Trophoblast cell (in vitro differentiated cells and primary cell): ENCODE measurements around the gene MED13L.

Experiments
- DNase-seq, 2 donors: peaks; one replicate each; pipeline ENCODE4 v3.0.0-alpha.2; 2016
- H2AFZ ChIP-seq: 2 replicates; pipeline ENCODE4 v1.6.1; 2013; ENCODE audit warnings: low read length, moderate library complexity, mild to moderate bottlenecking; ENCODE audit not compliant: insufficient read depth, poor library complexity
- H2AK5ac ChIP-seq: 2 replicates; pipeline ENCODE4 v1.6.1; 2013; ENCODE audit warnings: mild to moderate bottlenecking, low read length
- H2BK120ac ChIP-seq: 2 replicates; pipeline ENCODE4 v1.6.1; 2013; ENCODE audit warnings: low read length, mild to moderate bottlenecking, moderate library complexity; ENCODE audit not compliant: insufficient read depth, poor library complexity
- H2BK12ac ChIP-seq: 2 replicates; pipeline ENCODE4 v1.6.1; 2013; ENCODE audit warnings: mild to moderate bottlenecking, low read length, moderate library complexity
- H2BK5ac ChIP-seq: 2 replicates; pipeline ENCODE4 v1.6.1; 2013; ENCODE audit warnings: low read length, low read depth, moderate library complexity, mild to moderate bottlenecking; ENCODE audit not compliant: poor library complexity
- H3K14ac ChIP-seq: 2 replicates; pipeline ENCODE4 v1.6.1; 2013; ENCODE audit warnings: mild to moderate bottlenecking, low read length
- H3K18ac ChIP-seq: 2 replicates; pipeline ENCODE4 v1.6.1; 2013; ENCODE audit warnings: mild to moderate bottlenecking, low read length
- H3K23ac ChIP-seq: 2 replicates; pipeline ENCODE4 v1.6.1; 2013; ENCODE audit warnings: low read length
- H3K27ac ChIP-seq: 2 replicates; pipeline ENCODE4 v1.5.1; 2013; ENCODE audit warnings: low read depth, mild to moderate bottlenecking, inconsistent platforms, low read length, moderate library complexity
- H3K27me3 ChIP-seq: 2 replicates; pipeline ENCODE4 v1.6.1; 2013; ENCODE audit warnings: inconsistent platforms, mild to moderate bottlenecking, low read length, moderate library complexity; ENCODE audit not compliant: insufficient read depth
- H3K36me3 ChIP-seq, 2 experiments: 1 replicate in 1 of 2; 2 replicates in 1 of 2; pipeline ENCODE4 v1.6.1; 2013; ENCODE audit warnings: low read length in 2 of 2, mild to moderate bottlenecking in 2 of 2, moderate library complexity in 1 of 2; ENCODE audit not compliant: insufficient read depth in 2 of 2, control insufficient read depth in 1 of 2
- H3K4ac ChIP-seq: 2 replicates; pipeline ENCODE4 v1.6.1; 2013; ENCODE audit warnings: low read depth, mild to moderate bottlenecking, low read length, moderate library complexity
- H3K4me1 ChIP-seq, 2 experiments: 1 replicate in 1 of 2; 2 replicates in 1 of 2; pipeline ENCODE4 v1.6.1; 2013; ENCODE audit warnings: low read length in 2 of 2, mild to moderate bottlenecking in 2 of 2, moderate library complexity in 1 of 2; ENCODE audit not compliant: insufficient read depth in 2 of 2, control insufficient read depth in 1 of 2
- H3K4me2 ChIP-seq: 2 replicates; pipeline ENCODE4 v1.6.1; 2013; ENCODE audit warnings: inconsistent platforms, mild to moderate bottlenecking, low read length, moderate library complexity
- H3K4me3 ChIP-seq: 2 replicates; pipeline ENCODE4 v1.5.1; 2013; ENCODE audit warnings: mild to moderate bottlenecking, low read depth, low read length, inconsistent platforms
- H3K79me1 ChIP-seq: one replicate; pipeline ENCODE4 v1.6.1; 2013; ENCODE audit warnings: low read length
- H3K79me2 ChIP-seq: 2 replicates; pipeline ENCODE4 v1.6.1; 2013; ENCODE audit warnings: low read length, mild to moderate bottlenecking; ENCODE audit not compliant: control insufficient read depth, insufficient read depth, poor library complexity
- H3K9ac ChIP-seq: 2 replicates; pipeline ENCODE4 v1.6.1; 2013; ENCODE audit warnings: mild to moderate bottlenecking, low read length
- H3K9me3 ChIP-seq: 2 replicates; pipeline ENCODE4 v1.6.1; 2013; ENCODE audit warnings: low read depth, mild to moderate bottlenecking, control low read depth, inconsistent platforms, low read length; ENCODE audit not compliant: insufficient read depth
- H4K12ac ChIP-seq: 2 replicates; pipeline ENCODE4 v1.6.1; 2013; ENCODE audit warnings: low read depth, mild to moderate bottlenecking, low read length, moderate library complexity
- H4K8ac ChIP-seq: 2 replicates; pipeline ENCODE4 v1.6.1; 2013; ENCODE audit warnings: low read depth, mild to moderate bottlenecking, low read length, moderate library complexity
- H4K91ac ChIP-seq: one replicate; pipeline ENCODE4 v1.6.1; 2013; ENCODE audit warnings: low read depth, mild to moderate bottlenecking, low read length, moderate library complexity
- WGBS: extraction: QIAGEN DNeasy Blood & Tissue Kit; methylation state at CpG from one replicate; pipeline ENCODE4 v1.1.7; 2013; ENCODE audit warnings: missing lambda C conversion rate; ENCODE audit not compliant: insufficient read length, insufficient coverage; ENCODE audit errors: extremely low coverage; 5-methylcytosine and 5-hydroxymethylcytosine counted together

The MED13L gene

GRCh38 chr12:116215023-116215422 lies 62.5 kb downstream of the MED13L start:
- Histone ChIP-seq H3K4ac (no peak overlapping the region), H3K14ac (no peak overlapping the region), H3K23ac (no peak overlapping the region), H4K8ac (no peak overlapping the region), H3K27ac (no peak overlapping the region), H4K12ac (no peak overlapping the region), H3K36me3 (no peaks in the 10 kb centered on the region), H2AK5ac (no peak overlapping the region), H3K18ac (no peak overlapping the region), H2AFZ (no peak overlapping the region), H2BK120ac (no peak overlapping the region), H3K4me1 (no peaks in the 10 kb centered on the region), H4K91ac (no peak overlapping the region), H3K79me2 (peaks cover 2% of the 10 kb centered on the region), H3K79me1 (no peaks in the 10 kb centered on the region), H3K9ac (no peak overlapping the region), H2BK5ac (no peak overlapping the region), H3K9me3 (no peaks in the 10 kb centered on the region), H3K27me3 (no peaks in the 10 kb centered on the region), H2BK12ac (no peak overlapping the region), H3K4me2 (no peak overlapping the region), H3K4me3 (no peak overlapping the region)
- no peak for DNase-seq
- no CpG with 5 or more reads among the region's 1 CpG for WGBS

- no peak overlapping the region for H4K91ac ChIP-seq
- no peaks in the 10 kb centered on the region for H3K79me1 ChIP-seq
- no peak overlapping the region for H2BK5ac ChIP-seq
- no peak for DNase-seq
- peak overlapping the region; percentile 75 for H3K4ac ChIP-seq
- H4K12ac ChIP-seq = no peak overlapping the region
- no peak overlapping the region for H3K27ac ChIP-seq
- H2AFZ ChIP-seq = no peak overlapping the region
- no peaks in the 10 kb centered on the region for H3K27me3 ChIP-seq
- H3K4me2 ChIP-seq = no peak overlapping the region
- H2BK120ac ChIP-seq = no peak overlapping the region
- WGBS = 100% methylated on average over 1 of the region's 4 CpGs
- no peak overlapping the region for H3K18ac ChIP-seq
- H3K9me3 ChIP-seq = no peaks in the 10 kb centered on the region
- no peak overlapping the region for H4K8ac ChIP-seq
- H3K14ac ChIP-seq = no peak overlapping the region
- no peak overlapping the region for H3K4me3 ChIP-seq
- H3K36me3 ChIP-seq = no peaks in the 10 kb centered on the region
- no peak overlapping the region for H3K9ac ChIP-seq
- no peak overlapping the region for H3K23ac ChIP-seq
- H3K79me2 ChIP-seq = peaks cover 2% of the 10 kb centered on the region
- H2BK12ac ChIP-seq = no peak overlapping the region
- H2AK5ac ChIP-seq = no peak overlapping the region
- no peaks in the 10 kb centered on the region for H3K4me1 ChIP-seq
Measured at GRCh38 chr12:116213885-116214527, 63.5 kb downstream of the MED13L start.

GRCh38 chr12:116213014-116213413 lies 64.5 kb downstream of the MED13L start:
- Histone ChIP-seq H3K79me1 (no peaks in the 10 kb centered on the region), H3K18ac (no peak overlapping the region), H2AFZ (no peak overlapping the region), H2BK12ac (no peak overlapping the region), H4K8ac (no peak overlapping the region), H3K9me3 (no peaks in the 10 kb centered on the region), H3K79me2 (peaks cover 3% of the 10 kb centered on the region), H3K36me3 (no peaks in the 10 kb centered on the region), H3K27me3 (no peaks in the 10 kb centered on the region), H3K4me3 (no peak overlapping the region), H3K23ac (no peak overlapping the region), H3K27ac (no peak overlapping the region), H3K14ac (no peak overlapping the region), H3K9ac (no peak overlapping the region), H2AK5ac (no peak overlapping the region), H4K12ac (no peak overlapping the region), H3K4me1 (no peaks in the 10 kb centered on the region), H2BK120ac (no peak overlapping the region), H3K4me2 (no peak overlapping the region), H4K91ac (no peak overlapping the region), H3K4ac (peak overlapping the region; percentile 4), H2BK5ac (no peak overlapping the region)
- no CpG with 5 or more reads among the region's 4 CpGs for WGBS
- no peak for DNase-seq

- no peak overlapping the region for H3K9ac ChIP-seq
- H4K8ac ChIP-seq = no peak overlapping the region
- H4K91ac ChIP-seq = no peak overlapping the region
- H3K79me1 ChIP-seq = no peaks in the 10 kb centered on the region
- H3K79me2 ChIP-seq = peaks cover 5% of the 10 kb centered on the region
- no peak overlapping the region for H2BK12ac ChIP-seq
- no CpG with 5 or more reads among the region's 4 CpGs for WGBS
- no peaks in the 10 kb centered on the region for H3K27me3 ChIP-seq
- H3K18ac ChIP-seq = no peak overlapping the region
- no peak overlapping the region for H2BK5ac ChIP-seq
- H3K27ac ChIP-seq = no peak overlapping the region
- no peak overlapping the region for H3K4me2 ChIP-seq
- H3K36me3 ChIP-seq = no peaks in the 10 kb centered on the region
- DNase-seq = no peak
- no peaks in the 10 kb centered on the region for H3K4me1 ChIP-seq
- no peak overlapping the region for H3K4me3 ChIP-seq
- H2AFZ ChIP-seq = no peak overlapping the region
- H3K23ac ChIP-seq = no peak overlapping the region
- no peaks in the 10 kb centered on the region for H3K9me3 ChIP-seq
- H2AK5ac ChIP-seq = no peak overlapping the region
- H3K14ac ChIP-seq = no peak overlapping the region
- no peak overlapping the region for H4K12ac ChIP-seq
- peak overlapping the region; percentile 43 for H3K4ac ChIP-seq
- H2BK120ac ChIP-seq = no peak overlapping the region
Measured at GRCh38 chr12:116210762-116211161, 66.7 kb downstream of the MED13L start.
